HCT116 (cell line): ENCODE measurements around the gene TICRR.

ENCODE experiments used
- CTCF ChIP-seq, 3 experiments: fragments of 200-600 bp in 1 of 3; sonication (generic) in 1 of 3; IDR thresholded peaks in 2 of 3; conservative IDR thresholded peaks in 1 of 3; 2 replicates each; pipeline ENCODE4 v1.5.1; 2012 to 2017; ENCODE audit warnings: low read depth in 2 of 3, low read length in 2 of 3, antibody characterized with exemption in 1 of 3, borderline replicate concordance in 1 of 3, control low read depth in 1 of 3, mild to moderate bottlenecking in 1 of 3, mixed read lengths in 1 of 3, mixed run types in 1 of 3, moderate library complexity in 1 of 3; ENCODE audit not compliant: insufficient read depth in 1 of 3
- EGR1 ChIP-seq: IDR thresholded peaks from 2 replicates; pipeline ENCODE4 v1.6.1; 2012; ENCODE audit warnings: low read depth
- EZH2 ChIP-seq: fragments of 200-600 bp; sonication (generic); IDR thresholded peaks from 2 replicates; pipeline ENCODE4 v1.6.1; 2017; ENCODE audit warnings: antibody characterized with exemption, mixed run types
- MAX ChIP-seq: IDR thresholded peaks from 2 replicates; pipeline ENCODE4 v1.6.1; 2012
- POLR2A ChIP-seq: IDR thresholded peaks from 2 replicates; pipeline ENCODE4 v1.7.0; 2011; ENCODE audit warnings: borderline replicate concordance; ENCODE audit not compliant: insufficient read depth, insufficient read length; ENCODE audit errors: extremely low read depth
- POLR2AphosphoS5 ChIP-seq: IDR thresholded peaks from 2 replicates; pipeline ENCODE4 v1.6.1; 2011; ENCODE audit warnings: mild to moderate bottlenecking, low read depth, low read length, moderate library complexity
- REST ChIP-seq: IDR thresholded peaks from 2 replicates; pipeline ENCODE4 v1.6.1; 2012; ENCODE audit warnings: low read depth
- SIN3A ChIP-seq: IDR thresholded peaks from 2 replicates; pipeline ENCODE4 v1.6.1; 2012; ENCODE audit warnings: low read depth
- SP1 ChIP-seq: IDR thresholded peaks from 2 replicates; pipeline ENCODE4 v1.6.1; 2012; ENCODE audit warnings: low read depth
- TCF7L2 ChIP-seq: IDR thresholded peaks from 2 replicates; pipeline ENCODE4 v1.7.0; 2011; ENCODE audit warnings: borderline replicate concordance, inconsistent platforms; ENCODE audit not compliant: insufficient read depth, insufficient read length; ENCODE audit errors: extremely low read depth

DNA sequence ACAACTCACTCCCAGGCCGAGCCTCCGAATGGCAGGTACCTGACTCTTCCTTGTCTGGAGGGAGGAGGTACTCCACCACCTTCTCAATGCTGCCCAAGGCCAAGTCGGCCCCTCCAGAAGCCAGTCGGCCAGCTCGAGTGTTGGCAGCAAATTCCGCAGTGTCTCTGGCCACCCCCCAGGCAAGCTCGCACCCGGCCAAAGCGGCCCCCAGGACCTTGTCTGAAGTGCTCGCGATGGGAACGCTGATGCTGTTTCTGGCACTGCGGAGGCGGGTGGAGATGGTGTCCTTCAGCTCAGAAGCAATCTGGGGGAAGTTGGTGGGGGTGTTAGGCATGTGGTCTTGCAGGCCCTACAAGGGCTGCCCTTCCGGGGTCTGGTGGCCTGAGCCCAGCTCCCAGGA lies 94.7 kb downstream of the TICRR start:
- no peak for TF ChIP-seq TCF7L2
- no peak for TF ChIP-seq CTCF (IDR thresholded peaks at IDR 0.05 in 2 of 3, conservative IDR thresholded peaks at IDR 0.05 in 1 of 3; ENCODE audit: borderline replicate concordance in 1 of 3, insufficient read depth in 1 of 3, low read depth in 2 of 3, low read length in 2 of 3)
- TF ChIP-seq REST: no peak
- TF ChIP-seq MAX: no peak
- TF ChIP-seq EZH2: no peak
- no peak for TF ChIP-seq EGR1
- no peak for TF ChIP-seq POLR2A
- no peak for TF ChIP-seq SIN3A
- no peak for TF ChIP-seq SP1
- no peak for TF ChIP-seq POLR2AphosphoS5
